HL-60 (cell line): ENCODE measurements around the gene ZFHX2.

Source experiments
- CTCF ChIP-seq: IDR thresholded peaks from one replicate; pipeline ENCODE4 v1.5.1; 2011; ENCODE audit warnings: low read length, control low read depth, inconsistent platforms; ENCODE audit not compliant: insufficient read depth
- POLR2AphosphoS5 ChIP-seq: IDR thresholded peaks from 2 replicates; pipeline ENCODE4 v1.6.1; 2012; ENCODE audit warnings: low read depth
- REST ChIP-seq: IDR thresholded peaks from 2 replicates; pipeline ENCODE4 v1.6.1; 2012; ENCODE audit warnings: low read depth; ENCODE audit not compliant: insufficient replicate concordance

- TF ChIP-seq CTCF (no peak), POLR2AphosphoS5 (no peak), REST (no peak)
Measured at GRCh38 chr14:23564876-23565275, 13.3 kb upstream of the ZFHX2 start.
